Measurements from ENCODE around the gene RALGAPA2.

DNA sequence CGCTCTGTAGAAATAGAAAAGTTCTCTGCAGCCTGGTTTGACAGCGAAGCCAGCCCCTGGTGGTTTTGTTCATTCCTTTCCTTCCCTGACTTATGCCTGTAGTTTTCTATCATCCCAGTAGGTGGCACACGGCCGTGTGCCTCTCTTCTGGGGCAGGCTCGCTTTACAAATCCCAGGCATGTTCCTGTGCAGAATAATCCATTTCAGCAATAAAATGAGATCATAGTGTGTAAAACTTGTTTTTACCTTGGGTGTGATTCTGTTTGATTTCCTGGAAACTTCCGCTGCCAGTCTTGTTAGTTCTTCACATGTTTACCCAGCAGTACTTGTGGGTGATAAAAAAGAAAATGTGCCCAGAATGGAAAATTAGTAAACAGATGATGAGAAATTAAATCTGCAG is 352.0 kb downstream of the RALGAPA2 start:
- TF ChIP-seq, protein P1, sequence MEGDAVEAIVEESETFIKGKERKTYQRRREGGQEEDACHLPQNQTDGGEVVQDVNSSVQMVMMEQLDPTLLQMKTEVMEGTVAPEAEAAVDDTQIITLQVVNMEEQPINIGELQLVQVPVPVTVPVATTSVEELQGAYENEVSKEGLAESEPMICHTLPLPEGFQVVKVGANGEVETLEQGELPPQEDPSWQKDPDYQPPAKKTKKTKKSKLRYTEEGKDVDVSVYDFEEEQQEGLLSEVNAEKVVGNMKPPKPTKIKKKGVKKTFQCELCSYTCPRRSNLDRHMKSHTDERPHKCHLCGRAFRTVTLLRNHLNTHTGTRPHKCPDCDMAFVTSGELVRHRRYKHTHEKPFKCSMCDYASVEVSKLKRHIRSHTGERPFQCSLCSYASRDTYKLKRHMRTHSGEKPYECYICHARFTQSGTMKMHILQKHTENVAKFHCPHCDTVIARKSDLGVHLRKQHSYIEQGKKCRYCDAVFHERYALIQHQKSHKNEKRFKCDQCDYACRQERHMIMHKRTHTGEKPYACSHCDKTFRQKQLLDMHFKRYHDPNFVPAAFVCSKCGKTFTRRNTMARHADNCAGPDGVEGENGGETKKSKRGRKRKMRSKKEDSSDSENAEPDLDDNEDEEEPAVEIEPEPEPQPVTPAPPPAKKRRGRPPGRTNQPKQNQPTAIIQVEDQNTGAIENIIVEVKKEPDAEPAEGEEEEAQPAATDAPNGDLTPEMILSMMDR (IDR thresholded peaks at IDR 0.05; ENCODE audit: insufficient read depth, low read length) = peak; percentile 78
- TF ChIP-seq POLR2AphosphoS5 (IDR thresholded peaks at IDR 0.05; ENCODE audit: low read depth) (no peak), REST (IDR thresholded peaks at IDR 0.05; ENCODE audit: insufficient replicate concordance, low read depth) (no peak)

Data from HL-60 (cell line).